Measurements from ENCODE around the gene SH2D6.

Gene SH2D6

DNA sequence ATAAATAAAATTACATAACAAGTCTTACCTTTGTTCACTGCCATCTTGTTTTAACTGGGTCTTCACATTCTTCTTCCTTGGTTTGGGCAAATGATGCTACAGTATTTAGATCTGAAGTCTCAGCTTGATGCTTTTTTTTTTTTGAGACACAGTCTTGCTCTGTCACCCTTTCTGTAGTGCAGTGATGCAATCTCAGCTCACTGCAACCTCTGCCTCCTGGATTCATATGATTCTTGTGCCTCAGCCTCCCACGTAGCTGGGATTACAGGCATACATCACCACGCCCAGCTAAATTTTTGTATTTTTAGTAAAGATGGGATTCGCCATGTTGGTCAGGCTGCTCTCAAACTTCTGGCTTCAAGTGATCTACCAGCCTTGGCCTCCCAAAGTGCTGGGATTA lies 67.3 kb downstream of the SH2D6 start (continued):
- no peak for TF ChIP-seq ZNF140 (tag by site-specific recombination; IDR thresholded peaks at IDR 0.05)
- no peak for TF ChIP-seq IKZF3 (tag by site-specific recombination; IDR thresholded peaks at IDR 0.05)
- TF ChIP-seq, protein P1, sequence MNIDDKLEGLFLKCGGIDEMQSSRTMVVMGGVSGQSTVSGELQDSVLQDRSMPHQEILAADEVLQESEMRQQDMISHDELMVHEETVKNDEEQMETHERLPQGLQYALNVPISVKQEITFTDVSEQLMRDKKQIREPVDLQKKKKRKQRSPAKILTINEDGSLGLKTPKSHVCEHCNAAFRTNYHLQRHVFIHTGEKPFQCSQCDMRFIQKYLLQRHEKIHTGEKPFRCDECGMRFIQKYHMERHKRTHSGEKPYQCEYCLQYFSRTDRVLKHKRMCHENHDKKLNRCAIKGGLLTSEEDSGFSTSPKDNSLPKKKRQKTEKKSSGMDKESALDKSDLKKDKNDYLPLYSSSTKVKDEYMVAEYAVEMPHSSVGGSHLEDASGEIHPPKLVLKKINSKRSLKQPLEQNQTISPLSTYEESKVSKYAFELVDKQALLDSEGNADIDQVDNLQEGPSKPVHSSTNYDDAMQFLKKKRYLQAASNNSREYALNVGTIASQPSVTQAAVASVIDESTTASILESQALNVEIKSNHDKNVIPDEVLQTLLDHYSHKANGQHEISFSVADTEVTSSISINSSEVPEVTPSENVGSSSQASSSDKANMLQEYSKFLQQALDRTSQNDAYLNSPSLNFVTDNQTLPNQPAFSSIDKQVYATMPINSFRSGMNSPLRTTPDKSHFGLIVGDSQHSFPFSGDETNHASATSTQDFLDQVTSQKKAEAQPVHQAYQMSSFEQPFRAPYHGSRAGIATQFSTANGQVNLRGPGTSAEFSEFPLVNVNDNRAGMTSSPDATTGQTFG (tag by site-specific recombination; IDR thresholded peaks at IDR 0.05; ENCODE audit: borderline replicate concordance), result no peak
- TF ChIP-seq ZNF169 (tag by site-specific recombination; IDR thresholded peaks at IDR 0.05), result no peak

Data from HEK293 (cell line).